Measurements from ENCODE around the gene CCDC144A.
A peak's percentile ranks its signal among the peaks of the same experiment; 100 is the strongest.

Gene CCDC144A

GRCh38 chr17:16689731-16690281, at the start of gene CCDC144A:
Gene CCDC144A (plus strand): TSS chr17:16690241. CDS start chr17:16690401, 160 bp downstream.
- peak within 1 kb of the TSS; percentile 66 for H3K4me3 ChIP-seq (ENCODE audit: low read depth, low read length)
- DNase-seq (ENCODE audit: low read depth) = peak; percentile 92
- TF ChIP-seq CTCF (IDR thresholded peaks at IDR 0.05; ENCODE audit: insufficient read depth, low read depth, low read length, missing control alignments) = peak; percentile 91

- H3K4me3 ChIP-seq (ENCODE audit: low read depth, low read length) = no peak overlapping the region
- TF ChIP-seq CTCF (IDR thresholded peaks at IDR 0.05; ENCODE audit: insufficient read depth, low read depth, low read length, missing control alignments) = no peak
- no peak for DNase-seq (ENCODE audit: low read depth)
Measured at GRCh38 chr17:16649585-16649984, 40.5 kb upstream of the CCDC144A start.

GRCh38 chr17:16652252-16652651, 37.8 kb upstream of the CCDC144A start:
- no peak overlapping the region; the same call in 1 of the 2 replicates for H3K4me3 ChIP-seq (ENCODE audit: low read depth, low read length)
- no peak for TF ChIP-seq CTCF (IDR thresholded peaks at IDR 0.05; ENCODE audit: insufficient read depth, low read depth, low read length, missing control alignments)
- no peak for DNase-seq (ENCODE audit: low read depth)

- TF ChIP-seq CTCF (IDR thresholded peaks at IDR 0.05; ENCODE audit: insufficient read depth, low read depth, low read length, missing control alignments) = no peak
- peak overlapping the region; percentile 74 for H3K4me3 ChIP-seq (ENCODE audit: low read depth, low read length)
- no peak for DNase-seq (ENCODE audit: low read depth)
Measured at GRCh38 chr17:16652847-16653366, 37.1 kb upstream of the CCDC144A start.

GRCh38 chr17:16653367-16654041, 36.5 kb upstream of the CCDC144A start, which contains the start of gene ZNF624:
Gene ZNF624 (minus strand): TSS chr17:16653850.
- H3K4me3 ChIP-seq (ENCODE audit: low read depth, low read length) = peak within 1 kb of the TSS; percentile 74
- no peak for TF ChIP-seq CTCF (IDR thresholded peaks at IDR 0.05; ENCODE audit: insufficient read depth, low read depth, low read length, missing control alignments)
- peak; percentile 93 for DNase-seq (ENCODE audit: low read depth)

GRCh38 chr17:16661217-16661616, 28.8 kb upstream of the CCDC144A start:
- no peak overlapping the region for H3K4me3 ChIP-seq (ENCODE audit: low read depth, low read length)
- no peak for TF ChIP-seq CTCF (IDR thresholded peaks at IDR 0.05; ENCODE audit: insufficient read depth, low read depth, low read length, missing control alignments)
- no peak for DNase-seq (ENCODE audit: low read depth)

All from GM12865 (cell line).